ENCODE measurements around the gene RUNX1. TPM values are rescaled to one million over a fixed set of nuclear protein-coding genes. Genes with fewer than 3 reads are reported as not detected.

RUNX1 gene
- polyA plus RNA-seq, 1 of the 3 experiments (the other 2 are of a cell fraction), result 17.1 TPM

DNA sequence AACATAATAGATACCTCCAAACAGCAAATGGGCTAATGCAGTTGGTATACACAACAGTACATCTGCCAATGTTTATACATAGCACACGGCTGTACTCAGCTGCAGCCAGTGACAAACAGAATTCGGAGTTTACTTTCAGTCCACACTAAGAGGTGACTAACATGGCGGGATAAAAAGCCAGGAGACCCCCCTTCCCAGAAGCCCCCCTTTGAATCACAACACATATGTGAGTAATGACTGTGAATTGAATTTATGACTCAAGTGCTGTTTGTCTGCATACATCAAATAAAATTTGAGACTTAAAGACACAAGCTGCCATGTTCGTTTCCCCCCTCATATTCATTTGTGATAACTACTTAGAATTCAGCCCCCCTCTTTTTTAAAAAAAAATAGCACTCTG is 113.2 kb downstream of the RUNX1 start:
- no peaks in the 10 kb centered on the region for H3K9me3 ChIP-seq
- TF ChIP-seq FOSL2 (IDR thresholded peaks at IDR 0.05; ENCODE audit: borderline replicate concordance, low read depth) (no peak), TCF12 (IDR thresholded peaks at IDR 0.05) (no peak), TAF1 (IDR thresholded peaks at IDR 0.05; ENCODE audit: borderline replicate concordance, low read depth, low read length) (no peak), YY1 (IDR thresholded peaks at IDR 0.05; ENCODE audit: low read depth) (no peak), MEF2A (IDR thresholded peaks at IDR 0.05; ENCODE audit: borderline replicate concordance, low read depth) (no peak), FOXM1 (IDR thresholded peaks at IDR 0.05; ENCODE audit: low read depth) (no peak), TEAD4 (IDR thresholded peaks at IDR 0.05; ENCODE audit: borderline replicate concordance, insufficient read depth) (no peak), ELF1 (IDR thresholded peaks at IDR 0.05) (no peak), GATA2 (CRISPR knock-in tag; IDR thresholded peaks at IDR 0.05) (no peak), RCOR1 (IDR thresholded peaks at IDR 0.05; ENCODE audit: low read length) (no peak), SIN3A (IDR thresholded peaks at IDR 0.05; ENCODE audit: borderline replicate concordance, low read depth, low read length) (no peak), EP300 (IDR thresholded peaks at IDR 0.05; ENCODE audit: borderline replicate concordance in 1 of 2, low read depth in 1 of 2, low read length in 1 of 2) (no peak), GABPA (IDR thresholded peaks at IDR 0.05; ENCODE audit: low read depth) (no peak)
- TF ChIP-seq, protein P1, sequence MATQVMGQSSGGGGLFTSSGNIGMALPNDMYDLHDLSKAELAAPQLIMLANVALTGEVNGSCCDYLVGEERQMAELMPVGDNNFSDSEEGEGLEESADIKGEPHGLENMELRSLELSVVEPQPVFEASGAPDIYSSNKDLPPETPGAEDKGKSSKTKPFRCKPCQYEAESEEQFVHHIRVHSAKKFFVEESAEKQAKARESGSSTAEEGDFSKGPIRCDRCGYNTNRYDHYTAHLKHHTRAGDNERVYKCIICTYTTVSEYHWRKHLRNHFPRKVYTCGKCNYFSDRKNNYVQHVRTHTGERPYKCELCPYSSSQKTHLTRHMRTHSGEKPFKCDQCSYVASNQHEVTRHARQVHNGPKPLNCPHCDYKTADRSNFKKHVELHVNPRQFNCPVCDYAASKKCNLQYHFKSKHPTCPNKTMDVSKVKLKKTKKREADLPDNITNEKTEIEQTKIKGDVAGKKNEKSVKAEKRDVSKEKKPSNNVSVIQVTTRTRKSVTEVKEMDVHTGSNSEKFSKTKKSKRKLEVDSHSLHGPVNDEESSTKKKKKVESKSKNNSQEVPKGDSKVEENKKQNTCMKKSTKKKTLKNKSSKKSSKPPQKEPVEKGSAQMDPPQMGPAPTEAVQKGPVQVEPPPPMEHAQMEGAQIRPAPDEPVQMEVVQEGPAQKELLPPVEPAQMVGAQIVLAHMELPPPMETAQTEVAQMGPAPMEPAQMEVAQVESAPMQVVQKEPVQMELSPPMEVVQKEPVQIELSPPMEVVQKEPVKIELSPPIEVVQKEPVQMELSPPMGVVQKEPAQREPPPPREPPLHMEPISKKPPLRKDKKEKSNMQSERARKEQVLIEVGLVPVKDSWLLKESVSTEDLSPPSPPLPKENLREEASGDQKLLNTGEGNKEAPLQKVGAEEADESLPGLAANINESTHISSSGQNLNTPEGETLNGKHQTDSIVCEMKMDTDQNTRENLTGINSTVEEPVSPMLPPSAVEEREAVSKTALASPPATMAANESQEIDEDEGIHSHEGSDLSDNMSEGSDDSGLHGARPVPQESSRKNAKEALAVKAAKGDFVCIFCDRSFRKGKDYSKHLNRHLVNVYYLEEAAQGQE (IDR thresholded peaks at IDR 0.05; ENCODE audit: low read depth, low read length), result no peak
- TF ChIP-seq, protein P2, sequence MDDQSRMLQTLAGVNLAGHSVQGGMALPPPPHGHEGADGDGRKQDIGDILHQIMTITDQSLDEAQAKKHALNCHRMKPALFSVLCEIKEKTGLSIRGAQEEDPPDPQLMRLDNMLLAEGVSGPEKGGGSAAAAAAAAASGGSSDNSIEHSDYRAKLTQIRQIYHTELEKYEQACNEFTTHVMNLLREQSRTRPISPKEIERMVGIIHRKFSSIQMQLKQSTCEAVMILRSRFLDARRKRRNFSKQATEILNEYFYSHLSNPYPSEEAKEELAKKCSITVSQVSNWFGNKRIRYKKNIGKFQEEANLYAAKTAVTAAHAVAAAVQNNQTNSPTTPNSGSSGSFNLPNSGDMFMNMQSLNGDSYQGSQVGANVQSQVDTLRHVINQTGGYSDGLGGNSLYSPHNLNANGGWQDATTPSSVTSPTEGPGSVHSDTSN (IDR thresholded peaks at IDR 0.05), result no peak
- TF ChIP-seq, protein P3, sequence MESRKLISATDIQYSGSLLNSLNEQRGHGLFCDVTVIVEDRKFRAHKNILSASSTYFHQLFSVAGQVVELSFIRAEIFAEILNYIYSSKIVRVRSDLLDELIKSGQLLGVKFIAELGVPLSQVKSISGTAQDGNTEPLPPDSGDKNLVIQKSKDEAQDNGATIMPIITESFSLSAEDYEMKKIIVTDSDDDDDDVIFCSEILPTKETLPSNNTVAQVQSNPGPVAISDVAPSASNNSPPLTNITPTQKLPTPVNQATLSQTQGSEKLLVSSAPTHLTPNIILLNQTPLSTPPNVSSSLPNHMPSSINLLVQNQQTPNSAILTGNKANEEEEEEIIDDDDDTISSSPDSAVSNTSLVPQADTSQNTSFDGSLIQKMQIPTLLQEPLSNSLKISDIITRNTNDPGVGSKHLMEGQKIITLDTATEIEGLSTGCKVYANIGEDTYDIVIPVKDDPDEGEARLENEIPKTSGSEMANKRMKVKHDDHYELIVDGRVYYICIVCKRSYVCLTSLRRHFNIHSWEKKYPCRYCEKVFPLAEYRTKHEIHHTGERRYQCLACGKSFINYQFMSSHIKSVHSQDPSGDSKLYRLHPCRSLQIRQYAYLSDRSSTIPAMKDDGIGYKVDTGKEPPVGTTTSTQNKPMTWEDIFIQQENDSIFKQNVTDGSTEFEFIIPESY (IDR thresholded peaks at IDR 0.05; ENCODE audit: borderline replicate concordance, low read depth), result no peak
- TF ChIP-seq, protein P4, sequence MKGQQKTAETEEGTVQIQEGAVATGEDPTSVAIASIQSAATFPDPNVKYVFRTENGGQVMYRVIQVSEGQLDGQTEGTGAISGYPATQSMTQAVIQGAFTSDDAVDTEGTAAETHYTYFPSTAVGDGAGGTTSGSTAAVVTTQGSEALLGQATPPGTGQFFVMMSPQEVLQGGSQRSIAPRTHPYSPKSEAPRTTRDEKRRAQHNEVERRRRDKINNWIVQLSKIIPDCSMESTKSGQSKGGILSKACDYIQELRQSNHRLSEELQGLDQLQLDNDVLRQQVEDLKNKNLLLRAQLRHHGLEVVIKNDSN (IDR thresholded peaks at IDR 0.05; ENCODE audit: borderline replicate concordance, low read depth), result no peak
- TF ChIP-seq, protein P5, sequence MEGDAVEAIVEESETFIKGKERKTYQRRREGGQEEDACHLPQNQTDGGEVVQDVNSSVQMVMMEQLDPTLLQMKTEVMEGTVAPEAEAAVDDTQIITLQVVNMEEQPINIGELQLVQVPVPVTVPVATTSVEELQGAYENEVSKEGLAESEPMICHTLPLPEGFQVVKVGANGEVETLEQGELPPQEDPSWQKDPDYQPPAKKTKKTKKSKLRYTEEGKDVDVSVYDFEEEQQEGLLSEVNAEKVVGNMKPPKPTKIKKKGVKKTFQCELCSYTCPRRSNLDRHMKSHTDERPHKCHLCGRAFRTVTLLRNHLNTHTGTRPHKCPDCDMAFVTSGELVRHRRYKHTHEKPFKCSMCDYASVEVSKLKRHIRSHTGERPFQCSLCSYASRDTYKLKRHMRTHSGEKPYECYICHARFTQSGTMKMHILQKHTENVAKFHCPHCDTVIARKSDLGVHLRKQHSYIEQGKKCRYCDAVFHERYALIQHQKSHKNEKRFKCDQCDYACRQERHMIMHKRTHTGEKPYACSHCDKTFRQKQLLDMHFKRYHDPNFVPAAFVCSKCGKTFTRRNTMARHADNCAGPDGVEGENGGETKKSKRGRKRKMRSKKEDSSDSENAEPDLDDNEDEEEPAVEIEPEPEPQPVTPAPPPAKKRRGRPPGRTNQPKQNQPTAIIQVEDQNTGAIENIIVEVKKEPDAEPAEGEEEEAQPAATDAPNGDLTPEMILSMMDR (IDR thresholded peaks at IDR 0.05), result no peak
- no peak for DNase-seq
- no peaks in the 10 kb centered on the region for H3K9me2 ChIP-seq
- no peak overlapping the region for H2AFZ ChIP-seq (ENCODE audit: low read depth)
- no peaks in the 10 kb centered on the region for H3K27me3 ChIP-seq (ENCODE audit: insufficient read depth)
- no peak overlapping the region for H3K9ac ChIP-seq
- H3K4me1 ChIP-seq (ENCODE audit: control insufficient read depth in 1 of 2, insufficient read depth in 2 of 2, low read depth in 1 of 2, low read length in 1 of 2), result peaks cover 3 to 20% of the 10 kb centered on the region in 2 experiments; a peak in 3 of 4 replicates
- CTCF ChIA-PET, result interaction anchor here (1.0 to 1.8 kb wide), 2 partner anchors 42 to 190 kb away, joined by 3 to 5 read pairs; no protein-coding TSS in a partner anchor
- no peak overlapping the region for H3K4me2 ChIP-seq
- H3K79me2 ChIP-seq (ENCODE audit: insufficient read depth), result no peaks in the 10 kb centered on the region
- no peaks in the 10 kb centered on the region for H3K36me3 ChIP-seq (replicated peaks in 1 of 2; ENCODE audit: control insufficient read depth in 1 of 2, insufficient read depth in 2 of 2, low read length in 1 of 2)
- 51% methylated on average over 4 of the region's 4 CpGs for WGBS (ENCODE audit: low lambda C conversion rate)
- H4K20me1 ChIP-seq (ENCODE audit: insufficient read depth), result no peaks in the 10 kb centered on the region
- H3K27ac ChIP-seq (ENCODE audit: low read depth in 2 of 2, low read length in 1 of 2), result no peak overlapping the region
- POLR2A ChIA-PET, result no interaction called here
- peaks cover 16% of the 10 kb centered on the region for H3F3A ChIP-seq (replicated peaks; ENCODE audit: insufficient read depth)
- H3K4me3 ChIP-seq (ENCODE audit: low read depth in 2 of 2, low read length in 1 of 2), result no peak overlapping the region
